CD4-positive, CD25-positive, alpha-beta regulatory T cell (primary cell): ENCODE measurements around the gene KCNK1. TPM values are rescaled to one million over a fixed set of nuclear protein-coding genes. Genes with fewer than 3 reads are reported as not detected.
"Not testable (repeated sequence)": the region's sequence is repeated elsewhere in the genome, so short reads cannot be mapped to it uniquely, and the experiment has no call there.

Experiments
- ATAC-seq, 2 donors: fragments of 150-1000 bp; cut with Tn5 transposase; one replicate each; pipeline ENCODE4 v1.10.0; 2021; ENCODE audit warnings: low read depth in 2 of 2, moderate number of reproducible peaks in 2 of 2, moderate library complexity in 1 of 2
- DNase-seq, 3 donors: peaks; one replicate each; pipeline versions ENCODE4 v3.0.0 to v3.0.0-alpha.2; 2012 to 2022; ENCODE audit warnings: mixed read lengths in 1 of 3
- H3K27ac ChIP-seq: one replicate; pipeline ENCODE4 v1.7.0; 2013; ENCODE audit warnings: mild to moderate bottlenecking, low read length; ENCODE audit not compliant: insufficient read depth, poor library complexity, severe bottlenecking
- H3K27me3 ChIP-seq: one replicate; pipeline ENCODE4 v1.7.0; 2013; ENCODE audit warnings: low read length; ENCODE audit not compliant: control insufficient read depth, insufficient read depth
- H3K36me3 ChIP-seq: one replicate; pipeline ENCODE4 v1.7.0; 2013; ENCODE audit warnings: mild to moderate bottlenecking, low read length, moderate library complexity; ENCODE audit not compliant: control insufficient read depth, insufficient read depth
- H3K4me1 ChIP-seq: 2 replicates; pipeline ENCODE4 v1.7.0; 2013; ENCODE audit warnings: mild to moderate bottlenecking, low read length; ENCODE audit not compliant: insufficient read depth, control insufficient read depth, poor library complexity, severe bottlenecking
- H3K4me3 ChIP-seq: one replicate; pipeline ENCODE4 v1.7.0; 2013; ENCODE audit warnings: low read depth, mild to moderate bottlenecking, low read length, moderate library complexity
- H3K9me3 ChIP-seq, 2 experiments: 1 replicate in 1 of 2; 2 replicates in 1 of 2; pipeline ENCODE4 v1.7.0; 2013; ENCODE audit warnings: low read length in 2 of 2, mild to moderate bottlenecking in 1 of 2, moderate library complexity in 1 of 2; ENCODE audit not compliant: control insufficient read depth in 2 of 2
- H3K27ac Mint-ChIP-seq, 3 donors: one replicate each; pipeline ENCODE4 v1.8.0; 2020 to 2022; ENCODE audit warnings: mild to moderate bottlenecking in 3 of 3, mixed read lengths in 3 of 3, moderate library complexity in 2 of 3
- H3K27me3 Mint-ChIP-seq: one replicate; pipeline ENCODE4 v1.8.0; 2022; ENCODE audit warnings: mild to moderate bottlenecking, mixed read lengths
- H3K36me3 Mint-ChIP-seq: one replicate; pipeline ENCODE4 v1.8.0; 2020; ENCODE audit warnings: mixed read lengths
- H3K4me1 Mint-ChIP-seq, 4 donors: one replicate each; pipeline ENCODE4 v1.8.0; 2020 to 2022; ENCODE audit warnings: mixed read lengths in 4 of 4, mild to moderate bottlenecking in 1 of 4
- H3K4me3 Mint-ChIP-seq, 4 donors: one replicate each; pipeline ENCODE4 v1.8.0; 2020 to 2022; ENCODE audit warnings: mild to moderate bottlenecking in 4 of 4, mixed read lengths in 4 of 4, moderate library complexity in 3 of 4
- H3K9me3 Mint-ChIP-seq, 7 donors: one replicate each; pipeline ENCODE4 v1.8.0; 2020 to 2022; ENCODE audit warnings: mixed read lengths in 7 of 7, mild to moderate bottlenecking in 3 of 7, moderate library complexity in 2 of 7
- polyA plus RNA-seq, 4 donors: library from polyadenylated mRNA; unstranded; fragments of 300-500 nt; fragmentation: Illumina TruSeq; gene quantifications; one replicate each; pipeline ENCODE4 v1.2.3, GENCODE V29; 2021
- total RNA-seq: library from RNA; stranded (reverse); gene quantifications from one replicate; pipeline ENCODE4 v1.2.3, GENCODE V29; 2022

KCNK1 gene
- total and polyA plus RNA-seq, 5 donors from 2014 or later, result 0.15 to 0.99 (median 0.21) TPM; not detected in 1

- no peaks in the 10 kb centered on the region for H3K4me1 ChIP-seq
- no peak overlapping the region for H3K4me3 ChIP-seq
- Mint-ChIP-seq H3K4me1 (no peaks in the 10 kb centered on the region), H3K4me3 (no peak overlapping the region), H3K36me3 (no peaks in the 10 kb centered on the region), H3K9me3 (peaks cover 0 to 9% (median 0%) of the 10 kb centered on the region in 7 donors), H3K27me3 (peaks cover 55% of the 10 kb centered on the region), H3K27ac (no peak overlapping the region)
- H3K9me3 ChIP-seq, result peaks cover 0 to 2% of the 10 kb centered on the region in 2 experiments
- DNase-seq (no peak), ATAC-seq (no peak)
- H3K27ac ChIP-seq, result no peak overlapping the region
- peaks cover 12% of the 10 kb centered on the region for H3K27me3 ChIP-seq
- no peaks in the 10 kb centered on the region for H3K36me3 ChIP-seq
These were observed 4.9 kb upstream of the KCNK1 start for GRCh38 chr1:233608988-233609387.

GRCh38 chr1:233609926-233610325, 4.0 kb upstream of the KCNK1 start:
- Histone ChIP-seq H3K36me3 (no peaks in the 10 kb centered on the region), H3K4me3 (no peak overlapping the region), H3K27ac (no peak overlapping the region), H3K9me3 (peaks cover 0 to 2% of the 10 kb centered on the region in 2 experiments), H3K27me3 (peaks cover 12% of the 10 kb centered on the region), H3K4me1 (no peaks in the 10 kb centered on the region)
- Mint-ChIP-seq H3K4me3 (no peak overlapping the region), H3K27me3 (peaks cover 50% of the 10 kb centered on the region), H3K36me3 (no peaks in the 10 kb centered on the region), H3K27ac (no peak overlapping the region), H3K9me3 (peaks cover 0 to 10% (median 0%) of the 10 kb centered on the region in 7 donors), H3K4me1 (peaks cover 0 to 2% (median 0%) of the 10 kb centered on the region in 4 donors)
- ATAC-seq (no peak), DNase-seq (no peak)

DNA sequence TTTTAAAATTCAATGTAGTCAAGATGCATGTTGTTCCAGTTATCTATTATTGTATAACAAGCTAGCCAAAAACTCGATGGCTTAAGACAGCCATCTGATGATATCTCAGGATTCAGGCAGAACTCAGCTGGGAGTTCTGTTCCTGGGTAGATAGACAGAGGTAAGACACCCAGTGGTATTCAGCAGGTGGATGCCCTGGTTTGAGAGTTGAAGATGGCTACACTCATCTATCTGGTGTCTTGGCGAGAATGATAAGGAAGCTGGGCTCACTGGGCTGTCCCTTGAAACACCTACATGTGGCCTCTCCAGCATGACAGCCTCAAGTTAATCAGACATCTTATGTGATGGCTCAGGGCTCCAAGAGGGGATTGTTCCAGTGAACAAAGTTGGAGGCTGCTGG, 3.3 kb upstream of the KCNK1 start:
- no peak overlapping the region for H3K27ac ChIP-seq
- no peaks in the 10 kb centered on the region for H3K4me1 ChIP-seq
- peaks cover 0 to 10% (median 0%) of the 10 kb centered on the region in 7 donors for H3K9me3 Mint-ChIP-seq
- H3K4me3 ChIP-seq, result no peak overlapping the region
- peaks cover 0 to 7% (median 0%) of the 10 kb centered on the region in 4 donors for H3K4me1 Mint-ChIP-seq
- peaks cover 57% of the 10 kb centered on the region for H3K27me3 Mint-ChIP-seq
- no peak overlapping the region for H3K4me3 Mint-ChIP-seq
- no peaks in the 10 kb centered on the region for H3K36me3 ChIP-seq
- no peak for DNase-seq
- no peaks in the 10 kb centered on the region for H3K9me3 ChIP-seq
- H3K27ac Mint-ChIP-seq, result no peak overlapping the region
- H3K27me3 ChIP-seq, result peaks cover 10% of the 10 kb centered on the region
- H3K36me3 Mint-ChIP-seq, result no peaks in the 10 kb centered on the region
- ATAC-seq, result no peak

GRCh38 chr1:233611363-233611762, 2.5 kb upstream of the KCNK1 start:
- not testable (repeated sequence) for DNase-seq, H3K4me1 ChIP-seq, H3K36me3 Mint-ChIP-seq, H3K9me3 ChIP-seq, H3K36me3 ChIP-seq, H3K4me3 ChIP-seq, H3K27ac ChIP-seq, H3K4me3 Mint-ChIP-seq, H3K27ac Mint-ChIP-seq, H3K4me1 Mint-ChIP-seq, ATAC-seq
- H3K9me3 Mint-ChIP-seq, result peaks cover 0 to 10% (median 0%) of the 10 kb centered on the region in 7 donors
- H3K27me3 Mint-ChIP-seq, result peaks cover 65% of the 10 kb centered on the region
- peaks cover 10% of the 10 kb centered on the region for H3K27me3 ChIP-seq

GRCh38 chr1:233614173-233614742, 352 bp downstream of the KCNK1 start:
- no peak overlapping the region for H3K27ac Mint-ChIP-seq
- H3K9me3 Mint-ChIP-seq, result peaks cover 0 to 10% (median 0%) of the 10 kb centered on the region in 7 donors
- H3K4me3 Mint-ChIP-seq, result peak overlapping the region in 1 of 4 donors; percentile 63
- DNase-seq (peak in 1 of 3 donors; percentile 19), ATAC-seq (no peak)
- peaks cover 64% of the 10 kb centered on the region for H3K27me3 Mint-ChIP-seq
- no peaks in the 10 kb centered on the region for H3K36me3 Mint-ChIP-seq
- Histone ChIP-seq H3K27ac (no peak overlapping the region), H3K27me3 (peaks cover 8% of the 10 kb centered on the region), H3K4me3 (no peak overlapping the region), H3K4me1 (no peaks in the 10 kb centered on the region), H3K9me3 (no peaks in the 10 kb centered on the region), H3K36me3 (no peaks in the 10 kb centered on the region)
- H3K4me1 Mint-ChIP-seq, result peaks cover 0 to 7% (median under 1%) of the 10 kb centered on the region in 4 donors

- Mint-ChIP-seq H3K27me3 (peaks cover 61% of the 10 kb centered on the region), H3K9me3 (peaks cover 0 to 10% (median 0%) of the 10 kb centered on the region in 7 donors), H3K36me3 (no peaks in the 10 kb centered on the region), H3K4me3 (peak overlapping the region in 2 of 4 donors; percentile 41 to 63), H3K27ac (no peak overlapping the region), H3K4me1 (peaks cover 0 to 7% (median under 1%) of the 10 kb centered on the region in 4 donors)
- ATAC-seq (no peak), DNase-seq (no peak)
- Histone ChIP-seq H3K36me3 (no peaks in the 10 kb centered on the region), H3K9me3 (no peaks in the 10 kb centered on the region), H3K27me3 (peaks cover 8% of the 10 kb centered on the region), H3K4me1 (no peaks in the 10 kb centered on the region), H3K4me3 (no peak overlapping the region), H3K27ac (no peak overlapping the region)
These were observed 1.0 kb downstream of the KCNK1 start for GRCh38 chr1:233614743-233615521.

DNA sequence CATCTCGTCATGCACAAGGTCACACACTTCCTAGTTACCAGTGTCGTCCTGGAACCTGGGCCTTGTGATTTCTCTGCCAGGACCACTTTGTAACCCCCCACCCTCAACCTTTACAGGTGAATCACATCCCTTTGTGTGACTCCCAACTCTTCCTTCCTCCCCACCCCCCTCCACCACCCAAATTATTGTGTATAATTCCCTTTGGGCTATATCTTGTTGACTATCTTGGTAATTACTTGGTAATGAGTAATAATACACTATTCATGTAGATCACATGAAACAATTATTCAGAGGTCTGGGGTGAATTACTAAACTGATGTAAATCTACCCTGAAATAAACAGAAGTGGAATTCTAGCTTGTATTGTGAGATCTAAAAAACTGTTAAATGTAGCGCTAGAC, 1.7 kb downstream of the KCNK1 start:
- no peak for ATAC-seq

More for the DNA sequence above, 1.7 kb downstream of the KCNK1 start:
- Mint-ChIP-seq H3K4me1 (peaks cover 0 to 7% (median under 1%) of the 10 kb centered on the region in 4 donors), H3K27me3 (peaks cover 57% of the 10 kb centered on the region), H3K9me3 (peaks cover 0 to 10% (median 0%) of the 10 kb centered on the region in 7 donors), H3K4me3 (peak overlapping the region in 1 of 4 donors; percentile 23), H3K36me3 (no peaks in the 10 kb centered on the region), H3K27ac (no peak overlapping the region)
- Histone ChIP-seq H3K27me3 (peaks cover 8% of the 10 kb centered on the region), H3K4me3 (no peak overlapping the region), H3K36me3 (no peaks in the 10 kb centered on the region), H3K4me1 (no peaks in the 10 kb centered on the region), H3K9me3 (no peaks in the 10 kb centered on the region), H3K27ac (no peak overlapping the region)
- no peak for DNase-seq
